Measurements from ENCODE around the gene PITPNM1. TPM values are rescaled to one million over a fixed set of nuclear protein-coding genes. Genes with fewer than 3 reads are reported as not detected.

PITPNM1 gene
- total RNA-seq, 4 donors from 2014 or later = 7.9 to 89.7 (median 15.2) TPM

- TF ChIP-seq POLR2A (IDR thresholded peaks at IDR 0.05) = no peak
- TF ChIP-seq CTCF (IDR thresholded peaks at IDR 0.05) = no peak
- H3K9me3 ChIP-seq = no peaks in the 10 kb centered on the region
- no peak overlapping the region for H3K4me3 ChIP-seq
- H3K27ac ChIP-seq = no peak overlapping the region
- H3K36me3 ChIP-seq = no peaks in the 10 kb centered on the region
- DNase-seq = no peak
- intact Hi-C loops (cut with DNase I; ENCODE audit: low total_unique reads) = no loop called here
- no peaks in the 10 kb centered on the region for H3K27me3 ChIP-seq
- peaks cover 0 to 8% of the 10 kb centered on the region in 2 donors for H3K4me1 ChIP-seq
Measured at GRCh38 chr11:67499808-67500483, 5.2 kb downstream of the PITPNM1 start.

GRCh38 chr11:67498544-67498972 is 6.6 kb downstream of the PITPNM1 start:
- TF ChIP-seq CTCF (IDR thresholded peaks at IDR 0.05) (no peak), POLR2A (IDR thresholded peaks at IDR 0.05) (no peak)
- Histone ChIP-seq H3K4me3 (no peak overlapping the region), H3K9me3 (no peaks in the 10 kb centered on the region), H3K36me3 (no peaks in the 10 kb centered on the region), H3K27me3 (no peaks in the 10 kb centered on the region), H3K4me1 (no peaks in the 10 kb centered on the region), H3K27ac (no peak overlapping the region)
- intact Hi-C loops (cut with DNase I; ENCODE audit: low total_unique reads) = no loop called here
- DNase-seq = no peak

- Histone ChIP-seq H3K36me3 (no peaks in the 10 kb centered on the region), H3K4me1 (no peaks in the 10 kb centered on the region), H3K27me3 (no peaks in the 10 kb centered on the region), H3K4me3 (no peak overlapping the region), H3K27ac (no peak overlapping the region), H3K9me3 (no peaks in the 10 kb centered on the region)
- DNase-seq = no peak
- intact Hi-C loops (cut with DNase I; ENCODE audit: low total_unique reads) = no loop called here
- no peak for TF ChIP-seq CTCF (IDR thresholded peaks at IDR 0.05)
- TF ChIP-seq POLR2A (IDR thresholded peaks at IDR 0.05) = no peak
Measured at GRCh38 chr11:67497656-67498291, 7.4 kb downstream of the PITPNM1 start.

- TF ChIP-seq CTCF (IDR thresholded peaks at IDR 0.05) (no peak), POLR2A (IDR thresholded peaks at IDR 0.05) (no peak)
- intact Hi-C loops (cut with DNase I; ENCODE audit: low total_unique reads) = no loop called here
- Histone ChIP-seq H3K4me1 (no peaks in the 10 kb centered on the region), H3K9me3 (no peaks in the 10 kb centered on the region), H3K36me3 (no peaks in the 10 kb centered on the region), H3K27ac (no peak overlapping the region), H3K27me3 (no peaks in the 10 kb centered on the region), H3K4me3 (no peak overlapping the region)
- DNase-seq = no peak
Measured at GRCh38 chr11:67496113-67496512, 9.1 kb downstream of the PITPNM1 start.

- no peaks in the 10 kb centered on the region for H3K36me3 ChIP-seq
- DNase-seq = no peak
- H3K27me3 ChIP-seq = no peaks in the 10 kb centered on the region
- intact Hi-C loops (cut with DNase I; ENCODE audit: low total_unique reads) = no loop called here
- no peaks in the 10 kb centered on the region for H3K4me1 ChIP-seq
- H3K27ac ChIP-seq = no peak overlapping the region
- H3K4me3 ChIP-seq = no peak overlapping the region
- no peak for TF ChIP-seq POLR2A (IDR thresholded peaks at IDR 0.05)
- TF ChIP-seq CTCF (IDR thresholded peaks at IDR 0.05) = no peak
- no peaks in the 10 kb centered on the region for H3K9me3 ChIP-seq
Measured at GRCh38 chr11:67495234-67496005, 9.7 kb downstream of the PITPNM1 start.
